Dedifferentiated amniotic fluid mesenchymal stem cell (primary cell): ENCODE results near the gene THSD7B.
"Not testable (repeated sequence)": the region's sequence is repeated elsewhere in the genome, so short reads cannot be mapped to it uniquely, and the experiment has no call there.

Source experiments
- DNase-seq: peaks from one replicate; pipeline ENCODE4 v3.0.0-alpha.2; 2016; ENCODE audit errors: extremely low spot score

Gene THSD7B

GRCh38 chr2:137696916-137697315 is 931.6 kb downstream of the THSD7B start:
- DNase-seq, result no peak

GRCh38 chr2:137700250-137700649 is 934.9 kb downstream of the THSD7B start:
- not testable (repeated sequence) for DNase-seq

- no peak for DNase-seq
These were observed 935.3 kb downstream of the THSD7B start for GRCh38 chr2:137700681-137701080.

GRCh38 chr2:137705296-137705695 is 940.0 kb downstream of the THSD7B start:
- DNase-seq, result no peak

GRCh38 chr2:137706786-137707613 is 941.7 kb downstream of the THSD7B start:
- no peak for DNase-seq

- DNase-seq, result no peak
These were observed 943.0 kb downstream of the THSD7B start for GRCh38 chr2:137708311-137708710.

- DNase-seq, result no peak
These were observed 950.4 kb downstream of the THSD7B start for GRCh38 chr2:137715731-137716191.

GRCh38 chr2:137718786-137719185 is 953.4 kb downstream of the THSD7B start:
- DNase-seq, result no peak

- no peak for DNase-seq
These were observed 956.4 kb downstream of the THSD7B start for GRCh38 chr2:137721733-137722132.

GRCh38 chr2:137724912-137725311 is 959.6 kb downstream of the THSD7B start:
- DNase-seq, result no peak
